Measurements from ENCODE around the gene AEBP2. TPM values are rescaled to one million over a fixed set of nuclear protein-coding genes. Genes with fewer than 3 reads are reported as not detected.

The AEBP2 gene
- total and polyA plus RNA-seq, 2 of the 13 experiments (the other 11 are each of a cell fraction or from before 2014, with no cell fraction given) = 9.2 to 17.9 TPM

DNA sequence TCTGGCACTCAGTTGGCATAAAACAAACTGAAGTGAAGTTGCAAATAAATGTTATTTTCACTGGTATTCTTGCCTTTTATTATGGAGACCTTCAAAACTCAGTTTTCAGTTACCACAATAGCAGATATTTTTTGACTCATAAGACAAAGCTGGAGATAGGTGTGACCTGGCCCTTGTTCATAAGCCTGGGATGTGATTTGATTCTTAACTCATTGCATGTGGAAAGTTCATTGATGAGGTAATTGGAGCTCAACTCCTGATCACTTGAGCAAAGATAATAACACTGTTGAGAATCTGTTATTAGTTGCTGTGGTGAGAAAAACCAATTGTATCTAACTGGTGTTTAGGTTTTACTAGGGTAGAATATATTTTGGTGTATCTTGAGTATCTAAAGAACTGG lies 105.1 kb downstream of the AEBP2 start (continued):
- TF ChIP-seq ZNF740 (CRISPR knock-in tag; IDR thresholded peaks at IDR 0.05) (no peak), ZNF251 (CRISPR knock-in tag; IDR thresholded peaks at IDR 0.05) (no peak)

DNA sequence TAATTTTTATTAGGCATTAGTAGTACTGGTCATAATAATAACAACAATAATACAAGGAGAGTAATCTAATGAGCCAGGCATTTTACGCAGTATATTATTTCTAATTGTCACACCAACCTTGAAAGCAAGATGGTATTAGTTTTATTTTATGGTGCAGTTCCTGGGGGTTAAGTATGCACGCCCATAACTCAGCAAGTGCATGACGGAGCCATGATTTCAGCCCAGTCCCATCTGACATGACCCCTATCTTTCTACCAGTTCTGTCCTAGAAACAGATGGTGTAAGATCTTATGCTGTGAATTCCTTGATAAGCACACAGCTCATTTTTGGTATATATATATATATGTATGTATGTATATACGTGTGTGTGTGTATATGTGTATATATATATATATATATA lies 106.0 kb downstream of the AEBP2 start:
- no peak for FAIRE-seq
- H3K9ac ChIP-seq (ENCODE audit: insufficient read depth, low read depth, low read length) = no peak overlapping the region
- H3K79me2 ChIP-seq (ENCODE audit: insufficient read depth, low read length) = no peaks in the 10 kb centered on the region
- POLR2A ChIA-PET = no interaction called here
- H4K20me1 ChIP-seq (ENCODE audit: insufficient read depth, low read length) = no peaks in the 10 kb centered on the region
- WGBS (ENCODE audit: low lambda C conversion rate) = 81% methylated on average over 4 of the region's 4 CpGs
- no TSS peak for BruUV-seq (replicated peaks)
- no peak overlapping the region for H3K4me3 ChIP-seq (replicated peaks in 1 of 3; ENCODE audit: insufficient read depth in 1 of 3, low read depth in 2 of 3, low read length in 3 of 3)
- no peaks in the 10 kb centered on the region for H3K27me3 ChIP-seq (ENCODE audit: control insufficient read depth in 1 of 2, insufficient read depth in 2 of 2, low read length in 2 of 2)
- in situ Hi-C loops (cut with HindIII; ENCODE audit: extremely low pct_ligation_motif_present, low pct_unique_long_range_greater_than_20kb) = no loop called here
- H3K36me3 ChIP-seq (replicated peaks in 1 of 2; ENCODE audit: control insufficient read depth in 1 of 2, insufficient read depth in 2 of 2, low read length in 2 of 2) = no peaks in the 10 kb centered on the region
- no peak overlapping the region for H3K27ac ChIP-seq (ENCODE audit: extremely low read length, insufficient read depth, low read length)
- no peaks in the 10 kb centered on the region for H3K4me1 ChIP-seq (ENCODE audit: insufficient read depth, low read length)
- DNase-seq (ENCODE audit: low spot score) = no peak
- no peak overlapping the region for H2AFZ ChIP-seq (ENCODE audit: low read length)
- CTCF ChIA-PET (ENCODE audit: low intra/inter-chr PET ratio, low total read pairs) = no interaction called here
- ATAC-seq = no peak
- no peaks in the 10 kb centered on the region for H3K9me3 ChIP-seq (ENCODE audit: low read length)
- no peak overlapping the region for H3K4me2 ChIP-seq (ENCODE audit: low read depth, low read length)
- intact Hi-C loops (cut with micrococcal nuclease; ENCODE audit: unreplicated experiment) = no loop called here
- TF ChIP-seq ZNF740 (CRISPR knock-in tag; IDR thresholded peaks at IDR 0.05) (no peak), THAP9 (CRISPR knock-in tag; IDR thresholded peaks at IDR 0.05; ENCODE audit: borderline replicate concordance) (no peak), MEIS2 (CRISPR knock-in tag; IDR thresholded peaks at IDR 0.05) (no peak), TOE1 (CRISPR knock-in tag; IDR thresholded peaks at IDR 0.05) (no peak), SIN3B (IDR thresholded peaks at IDR 0.05; ENCODE audit: low read length) (no peak), ZNF512 (CRISPR knock-in tag; IDR thresholded peaks at IDR 0.05) (no peak), ZNF747 (CRISPR knock-in tag; IDR thresholded peaks at IDR 0.05; ENCODE audit: borderline replicate concordance) (no peak), NCOR1 (IDR thresholded peaks at IDR 0.05; ENCODE audit: borderline replicate concordance, low read length) (no peak), ZNF737 (CRISPR knock-in tag; IDR thresholded peaks at IDR 0.05; ENCODE audit: borderline replicate concordance) (no peak), RARG (CRISPR knock-in tag; IDR thresholded peaks at IDR 0.05; ENCODE audit: low read depth) (no peak), NFKB2 (CRISPR knock-in tag; IDR thresholded peaks at IDR 0.05; ENCODE audit: borderline replicate concordance) (no peak), ZNF841 (CRISPR knock-in tag; IDR thresholded peaks at IDR 0.05; ENCODE audit: borderline replicate concordance) (no peak), KAT2B (IDR thresholded peaks at IDR 0.05; ENCODE audit: borderline replicate concordance, low read depth, low read length) (no peak)
- TF ChIP-seq, protein P1, sequence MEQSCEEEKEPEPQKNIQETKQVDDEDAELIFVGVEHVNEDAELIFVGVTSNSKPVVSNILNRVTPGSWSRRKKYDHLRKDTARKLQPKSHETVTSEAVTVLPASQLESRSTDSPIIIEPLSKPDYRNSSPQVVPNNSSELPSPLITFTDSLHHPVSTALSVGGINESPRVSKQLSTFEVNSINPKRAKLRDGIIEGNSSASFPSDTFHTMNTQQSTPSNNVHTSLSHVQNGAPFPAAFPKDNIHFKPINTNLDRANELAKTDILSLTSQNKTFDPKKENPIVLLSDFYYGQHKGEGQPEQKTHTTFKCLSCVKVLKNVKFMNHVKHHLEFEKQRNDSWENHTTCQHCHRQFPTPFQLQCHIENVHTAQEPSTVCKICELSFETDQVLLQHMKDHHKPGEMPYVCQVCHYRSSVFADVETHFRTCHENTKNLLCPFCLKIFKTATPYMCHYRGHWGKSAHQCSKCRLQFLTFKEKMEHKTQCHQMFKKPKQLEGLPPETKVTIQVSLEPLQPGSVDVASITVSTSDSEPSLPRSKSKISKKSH (CRISPR knock-in tag; IDR thresholded peaks at IDR 0.05; ENCODE audit: borderline replicate concordance) = no peak
